HG02763 (cell line): ENCODE data around the gene KL.

Source experiments
- ATAC-seq: cut with Tn5 transposase; IDR thresholded peaks from one replicate; pipeline ENCODE4 v1.9.1; 2021; ENCODE audit warnings: mild to moderate bottlenecking, moderate library complexity; ENCODE audit not compliant: unreplicated experiment

Gene KL

GRCh38 chr13:33078263-33078662 lies 62.0 kb downstream of the KL start:
- ATAC-seq: no peak

GRCh38 chr13:33079960-33080359 lies 63.7 kb downstream of the KL start:
- no peak for ATAC-seq

GRCh38 chr13:33080972-33081590 lies 64.9 kb downstream of the KL start:
- no peak for ATAC-seq

- no peak for ATAC-seq
Observed at GRCh38 chr13:33081666-33082065, 65.4 kb downstream of the KL start.

DNA sequence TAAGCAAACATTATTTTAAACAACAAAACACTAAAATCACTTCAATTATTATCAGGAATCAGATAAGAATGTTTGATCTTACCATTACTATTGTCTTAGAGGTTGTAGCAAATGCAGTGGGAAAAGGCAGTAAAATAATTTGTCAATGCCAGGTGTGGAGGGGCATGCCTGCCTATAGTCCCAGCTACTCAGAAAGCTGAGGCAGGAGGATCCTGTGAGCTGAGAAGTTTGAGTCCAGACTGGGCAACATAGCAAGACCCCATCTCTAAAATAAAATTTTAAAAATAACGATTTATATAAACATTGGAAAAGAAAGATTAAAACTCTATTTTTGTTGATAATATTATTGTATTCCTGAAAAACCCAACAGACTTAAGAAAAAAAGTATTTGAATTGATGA lies 66.8 kb downstream of the KL start:
- ATAC-seq: no peak

- ATAC-seq: no peak
Observed at GRCh38 chr13:33087091-33087490, 70.9 kb downstream of the KL start.

- no peak for ATAC-seq
Observed at GRCh38 chr13:33087790-33088189, 71.6 kb downstream of the KL start.

GRCh38 chr13:33089311-33089710 lies 73.1 kb downstream of the KL start:
- ATAC-seq: no peak

GRCh38 chr13:33090755-33091414 lies 74.7 kb downstream of the KL start:
- no peak for ATAC-seq

GRCh38 chr13:33091415-33091774 lies 75.2 kb downstream of the KL start:
- ATAC-seq: no peak

DNA sequence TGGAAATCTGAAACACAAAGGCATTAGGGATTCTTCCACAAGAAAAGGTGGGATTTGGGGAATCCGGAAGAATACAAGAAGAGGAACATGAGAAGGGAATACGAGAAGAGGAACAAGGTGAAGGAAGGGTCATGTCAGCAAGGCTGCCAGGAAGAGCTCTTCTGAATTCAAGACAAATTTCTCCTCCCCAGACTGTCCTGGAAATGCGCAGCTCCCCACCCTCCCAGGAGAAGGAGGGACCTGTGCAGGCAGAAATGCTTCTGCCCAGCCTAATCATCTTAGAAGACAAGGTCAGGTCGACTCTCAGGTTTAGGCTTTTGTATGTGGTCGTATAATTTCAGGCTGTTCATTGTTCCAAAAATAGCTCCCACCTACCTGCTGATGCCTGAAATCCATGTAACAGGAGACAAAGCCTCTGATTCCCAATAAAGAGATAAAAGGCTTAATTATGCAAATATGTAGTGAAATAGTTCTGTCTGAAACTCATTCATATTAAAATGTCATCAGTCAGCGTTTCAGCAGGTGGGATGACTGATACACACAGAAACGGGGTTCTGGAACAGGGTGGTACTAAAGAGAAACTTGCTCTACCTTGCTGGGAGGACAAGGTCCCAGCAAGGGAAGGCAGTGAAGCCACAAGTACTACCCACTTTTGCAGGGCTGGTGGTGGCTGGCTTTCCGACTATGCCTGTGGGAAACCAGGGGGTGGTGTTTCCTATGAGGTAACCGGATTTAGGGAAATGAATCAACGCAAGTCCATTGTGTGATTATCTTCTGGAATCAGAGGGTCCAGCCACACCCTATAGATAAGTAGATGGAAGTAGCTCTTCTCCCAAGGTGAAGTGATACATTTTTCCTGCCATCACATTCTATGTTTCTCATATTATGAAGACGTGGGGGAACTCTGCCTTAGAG lies 76.1 kb downstream of the KL start:
- no peak for ATAC-seq

DNA sequence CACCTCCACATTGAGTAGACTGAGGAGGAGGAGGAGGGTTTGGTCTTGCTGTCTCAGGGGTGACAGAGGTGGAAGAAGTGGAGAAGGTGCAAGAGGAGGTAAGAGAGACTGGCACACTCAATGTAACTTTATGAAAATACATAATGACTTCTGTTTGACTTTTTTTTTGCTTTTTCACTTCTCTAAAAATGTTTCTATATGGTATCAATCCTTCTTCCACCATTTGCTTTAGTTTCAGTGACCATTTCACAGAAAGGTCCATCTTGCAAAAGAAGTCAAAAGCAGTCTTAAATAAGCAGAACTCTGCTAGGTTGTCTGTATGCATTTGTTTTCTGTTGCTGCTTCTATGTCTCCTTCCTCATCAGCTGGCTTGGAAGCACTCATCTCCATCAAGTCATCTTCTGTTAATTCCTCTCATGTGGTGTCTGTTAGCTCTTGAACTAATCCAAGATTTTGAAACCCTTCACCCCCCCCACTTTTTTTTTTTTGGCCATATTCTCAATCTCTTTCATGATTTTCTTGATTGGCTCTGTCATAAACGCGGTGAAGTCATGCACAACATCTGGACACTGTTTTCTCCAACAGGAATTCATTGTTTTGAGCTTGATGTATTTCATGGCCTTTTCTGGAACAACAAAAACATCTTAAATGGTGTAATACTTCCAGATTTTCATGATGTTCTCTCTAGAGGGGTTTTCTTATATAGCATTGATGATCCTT lies 80.8 kb downstream of the KL start:
- no peak for ATAC-seq

GRCh38 chr13:33099860-33100259 lies 83.6 kb downstream of the KL start:
- ATAC-seq: no peak

DNA sequence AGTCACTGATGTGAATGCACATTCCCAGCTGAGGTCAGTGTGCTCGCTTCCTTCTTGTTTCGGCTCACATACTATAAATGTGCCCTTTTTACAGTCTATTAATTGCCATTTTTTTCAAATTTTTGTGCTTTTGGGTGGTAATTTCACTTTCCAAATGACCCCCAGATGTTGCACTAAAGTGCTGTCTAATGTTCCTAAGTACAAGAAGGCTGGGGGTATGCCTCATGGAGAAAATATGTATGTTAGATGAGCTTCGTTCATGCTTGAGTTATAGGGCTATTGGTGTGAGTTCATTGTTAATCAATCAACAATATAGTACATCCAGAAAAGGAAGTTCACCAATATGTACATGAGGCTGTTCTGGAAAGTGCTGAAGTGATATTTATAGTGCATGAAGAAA lies 84.7 kb downstream of the KL start:
- no peak for ATAC-seq

DNA sequence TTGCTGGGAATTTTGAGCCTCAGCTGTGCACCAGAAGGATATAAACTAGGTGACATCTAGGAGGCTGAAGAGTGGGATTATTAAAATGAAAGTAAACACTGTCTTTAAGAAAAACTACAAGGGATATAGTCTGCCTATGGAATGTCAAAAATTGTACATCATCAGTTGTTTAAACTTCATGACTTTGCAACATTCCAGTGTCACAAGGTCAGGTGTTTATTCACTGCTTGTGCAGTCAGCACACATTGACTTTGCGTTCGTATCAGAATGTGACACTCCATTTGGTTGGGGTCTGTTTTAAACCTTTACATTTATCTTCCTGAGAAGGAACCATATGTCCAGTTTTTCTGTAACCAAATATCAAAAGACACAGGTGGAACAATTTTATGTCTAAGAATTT lies 85.6 kb downstream of the KL start:
- ATAC-seq: no peak

- no peak for ATAC-seq
Observed at GRCh38 chr13:33103457-33103856, 87.2 kb downstream of the KL start.

DNA sequence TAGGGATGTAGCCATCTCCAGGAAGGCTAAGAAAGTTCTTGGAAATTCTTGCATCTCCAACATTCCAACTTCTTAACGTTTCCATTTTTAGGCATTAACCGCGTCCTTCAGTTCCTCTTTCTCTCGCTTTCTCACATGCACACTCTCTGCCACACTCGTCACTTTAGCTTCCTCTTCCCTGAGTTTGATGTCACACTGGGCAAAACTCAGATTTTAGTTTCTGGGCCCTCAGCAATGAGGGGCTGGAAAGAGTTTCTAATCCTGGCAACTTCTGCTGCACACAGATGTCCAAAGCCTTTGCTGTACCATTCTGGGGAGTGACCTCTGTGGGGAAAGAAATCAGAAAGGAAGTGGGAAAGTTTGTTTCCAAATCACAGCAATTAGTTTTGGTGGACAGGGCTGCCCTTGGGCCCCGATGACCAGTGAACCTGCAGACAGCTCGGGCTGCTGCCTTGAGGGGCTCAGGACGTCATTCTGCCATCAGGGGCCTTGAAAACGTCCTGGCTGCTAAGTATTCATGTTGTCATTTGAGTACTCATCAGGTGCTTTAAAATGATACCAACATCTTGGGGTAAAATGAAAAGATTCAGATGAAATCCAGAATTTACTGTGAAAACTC lies 89.3 kb downstream of the KL start:
- no peak for ATAC-seq

GRCh38 chr13:33106656-33107360 lies 90.6 kb downstream of the KL start:
- ATAC-seq: no peak

- no peak for ATAC-seq
Observed at GRCh38 chr13:33107361-33107760, 91.1 kb downstream of the KL start.

DNA sequence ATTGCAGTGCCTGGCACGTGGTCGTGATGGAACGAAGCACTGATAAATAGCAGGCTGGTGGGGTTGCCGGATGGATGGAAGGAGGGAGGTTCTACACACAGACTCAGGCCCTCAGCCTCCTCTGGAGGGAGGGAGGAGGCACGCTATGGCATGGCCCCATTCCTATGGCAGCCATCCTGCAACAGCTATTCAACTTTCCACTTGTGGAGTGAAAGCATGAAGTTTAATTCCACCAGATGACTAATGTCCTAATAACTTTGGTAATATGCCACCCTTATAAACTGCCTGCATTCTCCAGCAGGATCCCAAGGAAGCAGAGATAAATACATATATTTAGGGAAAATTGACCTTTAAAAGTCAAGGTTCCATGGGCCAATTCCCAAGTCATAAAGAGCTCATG lies 92.4 kb downstream of the KL start:
- no peak for ATAC-seq
